ENCODE results near the gene DKKL1. TPM values are rescaled to one million over a fixed set of nuclear protein-coding genes. Genes with fewer than 3 reads are reported as not detected.

Gene DKKL1
- total and polyA plus RNA-seq, 3 experiments from 2014 or later: not detected

DNA sequence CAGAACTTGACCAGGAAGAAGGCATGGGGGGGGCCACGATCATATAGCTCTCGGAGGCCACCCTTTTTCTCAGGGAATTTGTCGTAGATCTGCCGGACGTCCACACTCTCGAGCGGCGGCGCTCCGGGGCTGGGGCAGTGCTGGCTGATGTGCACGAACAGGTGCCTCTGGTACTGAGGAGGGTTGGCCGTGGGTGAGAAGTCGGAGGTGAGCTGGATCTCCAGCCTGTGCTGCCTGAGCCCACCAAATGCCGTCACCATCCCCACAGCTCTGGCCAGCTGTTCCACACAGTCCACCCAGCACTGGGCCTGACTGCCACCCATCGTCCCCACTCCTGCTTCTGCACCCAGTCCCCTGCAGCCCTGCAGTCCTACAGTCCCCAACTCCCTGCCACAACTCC is 16.5 kb upstream of the DKKL1 start:
- no peaks in the 10 kb centered on the region for H3K27me3 Mint-ChIP-seq
- Histone ChIP-seq H3K9me3 (ENCODE audit: low read length) (no peaks in the 10 kb centered on the region), H3K27ac (ENCODE audit: low read depth, low read length) (no peak overlapping the region), H3K27me3 (ENCODE audit: insufficient read depth, low read length, poor library complexity, severe bottlenecking) (no peaks in the 10 kb centered on the region), H3K4me3 (ENCODE audit: low read length) (no peak overlapping the region), H3K4me1 (ENCODE audit: insufficient read depth, low read length) (no peaks in the 10 kb centered on the region), H3K36me3 (ENCODE audit: insufficient read depth, low read length) (no peaks in the 10 kb centered on the region)
- no peak overlapping the region for H3K27ac Mint-ChIP-seq
- H3K4me3 Mint-ChIP-seq: no peak overlapping the region
- H3K4me1 Mint-ChIP-seq: peaks cover 6 to 12% (median 10%) of the 10 kb centered on the region in 3 donors
- no peaks in the 10 kb centered on the region for H3K9me3 Mint-ChIP-seq
- ChIA-PET CTCF (interaction anchor here (0.9 kb wide), 1 partner anchor 96 kb away, joined by 3 read pairs; no protein-coding TSS in a partner anchor), POLR2A (no interaction called here)
- H3K36me3 Mint-ChIP-seq: peaks cover 0 to 9% (median 4%) of the 10 kb centered on the region in 3 donors
- DNase-seq: no peak

DNA sequence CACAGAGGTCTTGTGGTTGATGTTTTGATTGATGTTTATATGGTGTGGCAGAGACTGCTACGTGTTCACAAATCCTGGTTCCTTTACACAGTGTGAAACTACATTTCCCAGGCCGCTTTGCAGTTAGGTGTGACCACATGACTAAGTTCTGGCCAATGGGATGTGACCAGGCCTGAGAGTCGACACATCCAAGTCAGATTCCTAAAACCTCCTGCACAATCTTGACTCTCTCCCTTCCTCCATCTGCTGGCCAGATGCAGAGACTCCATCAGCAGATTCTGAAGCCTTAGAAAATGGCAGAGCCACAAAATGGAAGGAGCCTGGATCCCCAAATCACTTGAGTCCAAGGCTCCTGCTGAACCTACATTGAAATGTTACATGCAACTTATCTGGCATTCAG is 15.8 kb upstream of the DKKL1 start:
- Histone ChIP-seq H3K4me1 (ENCODE audit: insufficient read depth, low read length) (no peaks in the 10 kb centered on the region), H3K27ac (ENCODE audit: low read depth, low read length) (no peak overlapping the region), H3K27me3 (ENCODE audit: insufficient read depth, low read length, poor library complexity, severe bottlenecking) (no peaks in the 10 kb centered on the region), H3K36me3 (ENCODE audit: insufficient read depth, low read length) (no peaks in the 10 kb centered on the region), H3K4me3 (ENCODE audit: low read length) (no peak overlapping the region), H3K9me3 (ENCODE audit: low read length) (no peaks in the 10 kb centered on the region)
- peaks cover 0 to 8% (median 1%) of the 10 kb centered on the region in 3 donors for H3K36me3 Mint-ChIP-seq
- POLR2A ChIA-PET: no interaction called here
- no peak for DNase-seq
- CTCF ChIA-PET: interaction anchor here (0.9 kb wide), 1 partner anchor 97 kb away, joined by 3 read pairs; no protein-coding TSS in a partner anchor
- H3K27me3 Mint-ChIP-seq: peaks cover 0 to 2% of the 10 kb centered on the region in 2 donors
- no peak overlapping the region for H3K4me3 Mint-ChIP-seq
- H3K9me3 Mint-ChIP-seq: no peaks in the 10 kb centered on the region
- H3K27ac Mint-ChIP-seq: peak overlapping the region in 1 of 8 donors; percentile 7
- peaks cover 6 to 10% (median 9%) of the 10 kb centered on the region in 3 donors for H3K4me1 Mint-ChIP-seq

DNA sequence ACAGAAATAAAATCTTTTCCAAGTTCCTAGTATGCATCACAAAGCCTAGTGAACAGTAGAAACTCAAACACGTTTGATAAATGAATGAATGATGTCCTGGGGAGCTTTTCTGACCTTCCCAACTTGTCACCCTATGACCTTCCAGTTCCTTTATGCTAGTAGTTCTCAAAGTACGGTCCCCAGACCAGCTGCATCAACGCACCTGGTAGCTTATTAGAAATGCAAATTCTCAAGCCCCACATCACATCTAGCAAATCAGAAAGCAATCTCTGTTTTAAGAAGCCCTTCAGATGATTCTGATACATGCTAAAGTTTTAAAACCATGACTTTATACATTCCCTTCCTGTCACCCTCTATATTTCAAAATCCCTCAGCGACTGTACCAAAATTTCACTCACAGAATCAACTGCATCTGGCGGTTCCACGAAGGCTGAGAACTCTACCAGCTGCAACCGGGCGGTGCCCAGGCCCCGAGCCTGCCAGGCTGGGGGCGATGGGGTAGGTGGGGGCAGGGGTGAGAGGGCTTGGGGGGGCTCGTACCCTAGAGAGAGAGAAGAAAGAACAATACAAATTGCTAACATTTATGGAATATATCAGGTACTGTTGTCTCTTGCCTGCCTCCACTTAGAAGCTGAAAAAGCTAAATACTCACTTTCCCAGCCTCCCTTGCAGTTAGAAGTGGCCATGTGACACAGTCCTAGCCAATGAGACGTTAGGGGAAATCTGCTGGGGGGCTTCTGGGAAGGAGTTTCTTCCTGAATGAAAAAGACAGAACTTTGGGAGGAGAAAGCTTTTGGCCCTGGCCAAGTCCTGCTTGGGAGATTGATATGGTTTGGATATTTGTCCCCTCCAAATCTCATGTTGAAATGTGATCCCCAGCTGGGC is 15.1 kb upstream of the DKKL1 start:
- Histone ChIP-seq H3K27me3 (ENCODE audit: insufficient read depth, low read length, poor library complexity, severe bottlenecking) (no peaks in the 10 kb centered on the region), H3K36me3 (ENCODE audit: insufficient read depth, low read length) (no peaks in the 10 kb centered on the region), H3K27ac (ENCODE audit: low read depth, low read length) (no peak overlapping the region), H3K4me3 (ENCODE audit: low read length) (no peak overlapping the region), H3K9me3 (ENCODE audit: low read length) (no peaks in the 10 kb centered on the region), H3K4me1 (ENCODE audit: insufficient read depth, low read length) (no peaks in the 10 kb centered on the region)
- POLR2A ChIA-PET: no interaction called here
- peaks cover 6 to 10% (median 9%) of the 10 kb centered on the region in 3 donors for H3K4me1 Mint-ChIP-seq
- H3K36me3 Mint-ChIP-seq: peaks cover 0 to 7% (median 0%) of the 10 kb centered on the region in 3 donors
- H3K4me3 Mint-ChIP-seq: no peak overlapping the region
- H3K9me3 Mint-ChIP-seq: no peaks in the 10 kb centered on the region
- no peak for DNase-seq
- peaks cover 0 to 9% of the 10 kb centered on the region in 2 donors for H3K27me3 Mint-ChIP-seq
- peak overlapping the region in 1 of 8 donors; percentile 63 for H3K27ac Mint-ChIP-seq
- CTCF ChIA-PET: no interaction called here

DNA sequence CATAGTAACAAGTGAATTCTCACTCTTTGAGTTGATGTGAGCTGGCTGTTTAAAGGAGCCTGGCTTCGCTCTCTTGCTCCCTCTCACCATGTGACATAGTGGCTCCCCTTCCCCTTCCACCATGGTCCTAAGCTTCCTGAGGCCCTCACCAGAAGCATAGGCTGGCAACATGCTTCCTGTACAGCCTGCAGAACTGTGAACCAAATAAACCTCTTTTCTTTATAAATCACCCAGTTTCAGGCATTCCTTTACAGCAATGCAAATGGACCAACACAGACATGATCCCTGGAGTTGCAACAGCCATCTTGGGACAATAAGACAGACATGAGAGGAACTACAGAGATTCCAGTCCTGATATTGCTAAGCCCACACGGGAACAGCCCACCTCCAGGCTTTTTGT is 14.1 kb upstream of the DKKL1 start:
- no peak overlapping the region for H3K27ac Mint-ChIP-seq
- ChIA-PET CTCF (no interaction called here), POLR2A (no interaction called here)
- no peak for DNase-seq
- peaks cover 5 to 8% (median 7%) of the 10 kb centered on the region in 3 donors for H3K4me1 Mint-ChIP-seq
- peaks cover 0 to 7% (median 0%) of the 10 kb centered on the region in 3 donors for H3K36me3 Mint-ChIP-seq
- Histone ChIP-seq H3K9me3 (ENCODE audit: low read length) (no peaks in the 10 kb centered on the region), H3K4me3 (ENCODE audit: low read length) (no peak overlapping the region), H3K36me3 (ENCODE audit: insufficient read depth, low read length) (no peaks in the 10 kb centered on the region), H3K27ac (ENCODE audit: low read depth, low read length) (no peak overlapping the region), H3K4me1 (ENCODE audit: insufficient read depth, low read length) (no peaks in the 10 kb centered on the region), H3K27me3 (ENCODE audit: insufficient read depth, low read length, poor library complexity, severe bottlenecking) (no peaks in the 10 kb centered on the region)
- H3K27me3 Mint-ChIP-seq: peaks cover 0 to 17% of the 10 kb centered on the region in 2 donors
- no peaks in the 10 kb centered on the region for H3K9me3 Mint-ChIP-seq
- H3K4me3 Mint-ChIP-seq: no peak overlapping the region

DNA sequence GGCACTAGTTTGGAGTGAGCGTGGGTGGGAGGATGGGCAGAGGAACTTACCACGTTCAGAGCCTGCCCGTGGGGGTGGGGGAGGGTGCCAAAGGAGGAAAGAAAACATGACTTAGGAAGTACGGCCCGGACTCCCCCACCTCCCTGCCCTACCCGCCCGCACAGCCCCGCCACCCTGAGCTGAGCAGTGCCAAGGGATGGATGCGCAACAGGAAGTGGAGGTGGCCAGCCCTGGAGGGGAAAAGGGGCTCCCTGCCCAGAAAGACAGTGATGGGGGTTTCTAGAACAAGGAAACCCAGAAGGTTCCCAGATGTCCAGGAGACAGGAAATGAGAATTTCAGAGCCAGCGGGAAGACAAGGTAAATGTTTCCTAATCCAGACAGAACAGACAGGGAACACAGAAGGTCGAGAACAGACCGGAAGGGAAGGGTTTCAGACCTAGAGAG is 7.7 kb upstream of the DKKL1 start:
- H3K27ac Mint-ChIP-seq: peak overlapping the region in 1 of 8 donors; percentile 61
- peaks cover 22 to 55% of the 10 kb centered on the region in 2 donors for H3K27me3 Mint-ChIP-seq
- ChIA-PET CTCF (no interaction called here), POLR2A (no interaction called here)
- Histone ChIP-seq H3K27ac (ENCODE audit: low read depth, low read length) (no peak overlapping the region), H3K36me3 (ENCODE audit: insufficient read depth, low read length) (no peaks in the 10 kb centered on the region), H3K9me3 (ENCODE audit: low read length) (no peaks in the 10 kb centered on the region), H3K27me3 (ENCODE audit: insufficient read depth, low read length, poor library complexity, severe bottlenecking) (no peaks in the 10 kb centered on the region), H3K4me1 (ENCODE audit: insufficient read depth, low read length) (no peaks in the 10 kb centered on the region), H3K4me3 (ENCODE audit: low read length) (no peak overlapping the region)
- H3K9me3 Mint-ChIP-seq: no peaks in the 10 kb centered on the region
- H3K4me1 Mint-ChIP-seq: peaks cover 5 to 13% (median 9%) of the 10 kb centered on the region in 3 donors
- no peak for DNase-seq
- no peak overlapping the region for H3K4me3 Mint-ChIP-seq
- no peaks in the 10 kb centered on the region for H3K36me3 Mint-ChIP-seq

DNA sequence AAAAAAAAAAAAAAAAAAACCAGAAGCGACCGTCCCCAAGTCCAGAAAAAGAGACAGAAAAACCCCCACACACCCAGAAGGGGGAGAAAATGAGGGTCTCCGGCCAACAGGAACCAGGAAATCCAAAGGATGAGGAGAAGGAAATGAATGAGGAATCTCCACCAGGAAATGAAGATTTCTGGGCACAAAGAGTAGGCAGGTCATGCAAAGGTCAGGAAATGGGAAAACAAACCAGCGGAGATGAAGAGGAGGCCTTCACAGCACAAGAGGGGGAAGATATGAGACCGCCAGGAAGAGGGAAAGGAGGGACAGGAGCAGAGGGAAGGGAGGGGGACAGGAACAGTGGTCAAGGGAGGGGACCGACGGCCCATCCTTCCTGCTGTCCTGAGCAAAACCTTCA is 7.3 kb upstream of the DKKL1 start:
- no peaks in the 10 kb centered on the region for H3K36me3 Mint-ChIP-seq
- Histone ChIP-seq H3K27me3 (ENCODE audit: insufficient read depth, low read length, poor library complexity, severe bottlenecking) (no peaks in the 10 kb centered on the region), H3K4me1 (ENCODE audit: insufficient read depth, low read length) (no peaks in the 10 kb centered on the region), H3K9me3 (ENCODE audit: low read length) (no peaks in the 10 kb centered on the region), H3K36me3 (ENCODE audit: insufficient read depth, low read length) (no peaks in the 10 kb centered on the region), H3K4me3 (ENCODE audit: low read length) (no peak overlapping the region), H3K27ac (ENCODE audit: low read depth, low read length) (no peak overlapping the region)
- H3K9me3 Mint-ChIP-seq: no peaks in the 10 kb centered on the region
- H3K27ac Mint-ChIP-seq: peak overlapping the region in 1 of 8 donors; percentile 61
- ChIA-PET CTCF (no interaction called here), POLR2A (no interaction called here)
- H3K27me3 Mint-ChIP-seq: peaks cover 25 to 59% of the 10 kb centered on the region in 2 donors
- DNase-seq: no peak
- peaks cover 7 to 18% (median 9%) of the 10 kb centered on the region in 3 donors for H3K4me1 Mint-ChIP-seq
- H3K4me3 Mint-ChIP-seq: no peak overlapping the region

DNA sequence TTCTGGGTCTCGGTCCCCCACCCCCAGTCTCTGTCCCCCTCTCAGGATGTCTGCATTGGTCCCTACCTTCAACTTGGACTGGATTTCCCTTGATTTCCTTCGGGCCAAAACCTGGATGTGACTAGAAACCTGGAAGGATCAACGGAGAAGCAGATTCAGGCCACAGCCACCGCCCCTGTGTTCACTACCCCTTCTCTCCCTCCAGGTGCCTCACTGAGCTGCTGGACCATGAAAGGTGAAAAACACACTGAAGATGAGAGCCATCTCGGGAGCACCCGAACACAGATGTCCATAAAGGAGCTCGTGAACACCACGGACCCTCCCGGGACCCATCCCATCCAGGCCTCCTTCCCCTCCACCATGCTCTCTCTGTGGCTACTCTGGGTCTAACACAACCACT is 6.5 kb upstream of the DKKL1 start:
- H3K27me3 Mint-ChIP-seq: peaks cover 31 to 59% of the 10 kb centered on the region in 2 donors
- Histone ChIP-seq H3K4me1 (ENCODE audit: insufficient read depth, low read length) (peaks cover 6% of the 10 kb centered on the region), H3K36me3 (ENCODE audit: insufficient read depth, low read length) (no peaks in the 10 kb centered on the region), H3K4me3 (ENCODE audit: low read length) (no peak overlapping the region), H3K27ac (ENCODE audit: low read depth, low read length) (no peak overlapping the region), H3K27me3 (ENCODE audit: insufficient read depth, low read length, poor library complexity, severe bottlenecking) (no peaks in the 10 kb centered on the region), H3K9me3 (ENCODE audit: low read length) (no peaks in the 10 kb centered on the region)
- H3K27ac Mint-ChIP-seq: no peak overlapping the region
- CTCF ChIA-PET: no interaction called here
- no peak overlapping the region for H3K4me3 Mint-ChIP-seq
- no peak for DNase-seq
- H3K36me3 Mint-ChIP-seq: no peaks in the 10 kb centered on the region
- POLR2A ChIA-PET: no interaction called here
- no peaks in the 10 kb centered on the region for H3K9me3 Mint-ChIP-seq
- peaks cover 9 to 18% (median 14%) of the 10 kb centered on the region in 3 donors for H3K4me1 Mint-ChIP-seq

Data from CD8-positive, alpha-beta memory T cell (primary cell).